ENCODE data around the gene SPR. TPM values are rescaled to one million over a fixed set of nuclear protein-coding genes. Genes with fewer than 3 reads are reported as not detected.
"Not testable (repeated sequence)": the region's sequence is repeated elsewhere in the genome, so short reads cannot be mapped to it uniquely, and the experiment has no call there.

Gene SPR
- total and polyA plus RNA-seq, 2 donors: 5.5 to 28.2 TPM

DNA sequence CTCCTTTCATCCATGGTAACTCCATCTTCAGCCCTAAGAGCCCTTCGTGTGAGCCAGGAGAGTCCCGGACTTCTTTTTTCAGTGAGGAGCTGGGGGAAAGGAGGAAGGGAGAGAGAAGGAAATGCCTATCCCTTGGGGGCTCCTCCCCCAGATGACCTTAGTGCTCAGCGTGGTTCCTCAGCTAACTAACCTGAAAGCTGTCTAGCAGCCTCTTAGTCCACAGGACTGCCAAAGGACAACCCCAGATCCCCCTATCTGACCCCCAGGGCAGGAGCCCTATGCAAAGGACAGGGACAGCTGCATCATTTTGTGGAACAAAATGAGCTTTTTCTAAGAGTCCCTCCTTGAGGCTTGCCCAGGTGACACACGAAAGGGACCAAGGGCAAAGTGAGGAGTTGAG, 7.9 kb downstream of the SPR start:
- Histone ChIP-seq H3K4me3 (ENCODE audit: low read depth, low read length) (no peak overlapping the region), H3K27ac (ENCODE audit: low read depth) (no peak overlapping the region), H3K36me3 (ENCODE audit: insufficient read depth) (no peaks in the 10 kb centered on the region), H3K4me1 (ENCODE audit: insufficient read depth) (no peaks in the 10 kb centered on the region)
- WGBS: 15% methylated on average over 4 of the region's 4 CpGs
- no peak for DNase-seq (ENCODE audit: extremely low spot score)

- no peak for DNase-seq (ENCODE audit: extremely low spot score)
- no peak overlapping the region for H3K4me3 ChIP-seq (ENCODE audit: low read depth, low read length)
Measured at GRCh38 chr2:72895759-72896281, 8.6 kb downstream of the SPR start.

GRCh38 chr2:72896446-72896845, 9.2 kb downstream of the SPR start:
- H3K27ac ChIP-seq (ENCODE audit: low read depth): no peak overlapping the region
- H3K4me1 ChIP-seq (ENCODE audit: insufficient read depth): no peaks in the 10 kb centered on the region
- WGBS: 79% methylated on average over 4 of the region's 4 CpGs
- no peak for DNase-seq (ENCODE audit: extremely low spot score)
- no peaks in the 10 kb centered on the region for H3K36me3 ChIP-seq (ENCODE audit: insufficient read depth)
- H3K4me3 ChIP-seq (ENCODE audit: low read depth, low read length): no peak overlapping the region

More at GRCh38 chr2:72895759-72896281, 8.6 kb downstream of the SPR start:
- no peak overlapping the region for H3K27ac ChIP-seq (ENCODE audit: low read depth)
- 8% methylated on average over 16 of the region's 16 CpGs for WGBS
- no peaks in the 10 kb centered on the region for H3K4me1 ChIP-seq (ENCODE audit: insufficient read depth)
- H3K36me3 ChIP-seq (ENCODE audit: insufficient read depth): no peaks in the 10 kb centered on the region

- no peaks in the 10 kb centered on the region for H3K4me1 ChIP-seq (ENCODE audit: insufficient read depth)
- no peak overlapping the region for H3K4me3 ChIP-seq (ENCODE audit: low read depth, low read length)
- no peak for DNase-seq (ENCODE audit: extremely low spot score)
- H3K36me3 ChIP-seq (ENCODE audit: insufficient read depth): no peaks in the 10 kb centered on the region
- no peak overlapping the region for H3K27ac ChIP-seq (ENCODE audit: low read depth)
- WGBS: 61% methylated on average over 18 of the region's 18 CpGs
Measured at GRCh38 chr2:72897785-72898584, 10.8 kb downstream of the SPR start.

DNA sequence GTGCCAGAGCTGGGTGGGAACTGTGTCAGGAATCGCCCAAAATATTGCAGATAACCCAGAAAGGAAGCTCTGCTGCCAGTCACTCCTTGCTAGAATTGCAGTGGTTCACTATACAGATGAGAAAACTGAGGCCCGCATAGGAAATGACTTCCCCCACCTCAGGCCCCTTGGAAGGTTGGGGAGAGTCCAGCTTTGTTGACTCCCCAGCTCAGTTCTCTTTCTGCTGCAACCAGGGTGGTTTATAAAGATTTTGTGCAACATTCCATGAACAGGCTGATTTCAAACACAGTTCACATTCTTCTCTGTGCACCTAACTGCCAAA, 11.3 kb downstream of the SPR start:
- no peak for DNase-seq (ENCODE audit: extremely low spot score)
- Histone ChIP-seq H3K27ac (ENCODE audit: low read depth) (no peak overlapping the region), H3K36me3 (ENCODE audit: insufficient read depth) (no peaks in the 10 kb centered on the region), H3K4me1 (ENCODE audit: insufficient read depth) (no peaks in the 10 kb centered on the region), H3K4me3 (ENCODE audit: low read depth, low read length) (no peak overlapping the region)
- 76% methylated on average over 2 of the region's 2 CpGs for WGBS

- no peaks in the 10 kb centered on the region for H3K4me1 ChIP-seq (ENCODE audit: insufficient read depth)
- WGBS: 79% methylated on average over 5 of the region's 5 CpGs
- H3K4me3 ChIP-seq (ENCODE audit: low read depth, low read length): no peak overlapping the region
- no peaks in the 10 kb centered on the region for H3K36me3 ChIP-seq (ENCODE audit: insufficient read depth)
- H3K27ac ChIP-seq (ENCODE audit: low read depth): no peak overlapping the region
- no peak for DNase-seq (ENCODE audit: extremely low spot score)
Measured at GRCh38 chr2:72900191-72900825, 13.1 kb downstream of the SPR start.

GRCh38 chr2:72901426-72901825, 14.2 kb downstream of the SPR start:
- H3K27ac ChIP-seq (ENCODE audit: low read depth): no peak overlapping the region
- WGBS: 33% methylated on average over 3 of the region's 3 CpGs
- no peaks in the 10 kb centered on the region for H3K4me1 ChIP-seq (ENCODE audit: insufficient read depth)
- H3K36me3 ChIP-seq (ENCODE audit: insufficient read depth): no peaks in the 10 kb centered on the region
- no peak for DNase-seq (ENCODE audit: extremely low spot score)
- H3K4me3 ChIP-seq (ENCODE audit: low read depth, low read length): no peak overlapping the region

DNA sequence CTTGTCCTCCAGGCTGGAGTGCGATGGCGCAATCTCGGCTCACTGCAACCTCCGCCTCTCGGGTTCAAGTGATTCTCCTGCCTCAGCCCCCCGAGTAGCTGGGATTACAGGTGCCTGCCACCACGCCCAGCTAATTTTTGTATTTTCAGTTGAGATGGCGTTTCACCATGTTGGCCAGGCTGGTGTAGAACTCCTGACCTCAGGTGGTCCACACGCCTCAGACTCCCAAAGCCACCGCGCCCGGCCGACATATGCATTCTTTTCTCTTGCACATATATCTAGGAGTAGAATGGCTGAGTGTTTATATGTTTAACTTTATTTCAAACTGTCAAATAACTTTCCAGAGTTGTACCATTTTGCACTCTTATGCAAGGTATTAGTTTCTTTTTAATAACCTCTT, 20.2 kb downstream of the SPR start:
- H3K27ac ChIP-seq (ENCODE audit: low read depth); DNase-seq (ENCODE audit: extremely low spot score); H3K4me1 ChIP-seq (ENCODE audit: insufficient read depth); H3K36me3 ChIP-seq (ENCODE audit: insufficient read depth); H3K4me3 ChIP-seq (ENCODE audit: low read depth, low read length): not testable (repeated sequence)
- 86% methylated on average over 13 of the region's 13 CpGs for WGBS

- H3K4me1 ChIP-seq (ENCODE audit: insufficient read depth): no peaks in the 10 kb centered on the region
- no peak for DNase-seq (ENCODE audit: extremely low spot score)
- WGBS: 84% methylated on average over 3 of the region's 3 CpGs
Measured at GRCh38 chr2:72908741-72909140, 21.5 kb downstream of the SPR start.

DNA sequence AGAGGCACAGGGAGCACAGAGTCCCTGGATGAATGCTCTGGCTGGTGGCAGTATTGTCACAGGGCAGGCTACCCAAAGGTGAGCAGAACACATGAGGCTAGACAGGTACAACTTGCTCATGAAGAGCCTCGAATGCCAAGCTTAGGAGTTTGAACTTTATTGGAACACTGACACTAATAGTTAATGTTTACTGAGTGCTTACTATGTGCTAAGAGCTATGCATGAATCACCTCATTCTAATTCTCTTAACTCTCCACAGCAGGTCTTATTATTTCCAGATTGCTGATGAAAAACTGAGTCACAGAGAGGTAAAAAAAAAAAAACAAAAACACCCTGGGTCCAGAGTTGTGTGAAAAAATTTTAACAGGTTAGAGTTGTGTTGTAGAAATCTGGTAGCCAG, 24.0 kb downstream of the SPR start:
- Histone ChIP-seq H3K36me3 (ENCODE audit: insufficient read depth) (no peaks in the 10 kb centered on the region), H3K4me1 (ENCODE audit: insufficient read depth) (peaks cover 2% of the 10 kb centered on the region), H3K27ac (ENCODE audit: low read depth) (no peak overlapping the region), H3K4me3 (ENCODE audit: low read depth, low read length) (no peak overlapping the region)
- 57% methylated on average over 1 of the region's 1 CpG for WGBS
- no peak for DNase-seq (ENCODE audit: extremely low spot score)

More at GRCh38 chr2:72908741-72909140, 21.5 kb downstream of the SPR start:
- H3K27ac ChIP-seq (ENCODE audit: low read depth): no peak overlapping the region
- no peak overlapping the region for H3K4me3 ChIP-seq (ENCODE audit: low read depth, low read length)
- H3K36me3 ChIP-seq (ENCODE audit: insufficient read depth): no peaks in the 10 kb centered on the region

- Histone ChIP-seq H3K4me3 (ENCODE audit: low read depth, low read length) (no peak overlapping the region), H3K27ac (ENCODE audit: low read depth) (no peak overlapping the region), H3K4me1 (ENCODE audit: insufficient read depth) (peaks cover 4% of the 10 kb centered on the region), H3K36me3 (ENCODE audit: insufficient read depth) (no peaks in the 10 kb centered on the region)
- no peak for DNase-seq (ENCODE audit: extremely low spot score)
- WGBS: 17% methylated on average over 7 of the region's 7 CpGs
Measured at GRCh38 chr2:72913486-72914205, 26.4 kb downstream of the SPR start.

DNA sequence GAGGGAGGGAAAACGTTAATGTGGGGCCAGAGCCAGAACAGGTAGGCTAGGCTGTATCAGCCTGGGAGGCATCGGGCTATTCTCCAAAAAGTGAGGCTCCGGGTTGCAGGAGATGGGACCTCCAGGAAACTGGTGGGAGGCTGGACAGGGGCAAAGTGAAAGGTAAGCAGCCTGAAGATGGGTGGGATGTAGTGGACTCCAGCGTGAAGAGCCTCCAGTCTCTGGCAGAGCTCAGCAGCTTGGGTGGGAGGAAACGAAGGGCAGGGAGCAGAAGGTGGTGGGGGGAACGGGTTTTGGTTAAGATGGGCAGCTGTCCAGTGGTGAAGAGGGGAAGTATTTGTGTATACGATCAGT, 27.0 kb downstream of the SPR start:
- Histone ChIP-seq H3K27ac (ENCODE audit: low read depth) (no peak overlapping the region), H3K4me3 (ENCODE audit: low read depth, low read length) (no peak overlapping the region), H3K36me3 (ENCODE audit: insufficient read depth) (no peaks in the 10 kb centered on the region), H3K4me1 (ENCODE audit: insufficient read depth) (peaks cover 4% of the 10 kb centered on the region)
- DNase-seq (ENCODE audit: extremely low spot score): no peak
- 7% methylated on average over 7 of the region's 7 CpGs for WGBS

GRCh38 chr2:72914589-72915319, 27.5 kb downstream of the SPR start:
- Histone ChIP-seq H3K4me3 (ENCODE audit: low read depth, low read length) (no peak overlapping the region), H3K4me1 (ENCODE audit: insufficient read depth) (peaks cover 4% of the 10 kb centered on the region), H3K27ac (ENCODE audit: low read depth) (no peak overlapping the region), H3K36me3 (ENCODE audit: insufficient read depth) (no peaks in the 10 kb centered on the region)
- DNase-seq (ENCODE audit: extremely low spot score): no peak
- 7% methylated on average over 17 of the region's 17 CpGs for WGBS

Measured in urinary bladder (tissue), 4 donors.